GM10248 (cell line): ENCODE data around the gene EYA3.

ENCODE experiments used
- CTCF ChIA-PET: fragments of 300-600 bp; sonication (Branson Sonifier 250); formaldehyde crosslinking; extraction: SDS; loops from one replicate; lab custom pipeline; 2021; ENCODE audit warnings: antibody characterized with exemption; lab: Yijun Ruan, JAX
- POLR2A ChIA-PET: fragments of 350-650 bp; sonication (Branson Sonifier 250); formaldehyde crosslinking; extraction: SDS; loops from one replicate; lab custom pipeline; 2020; ENCODE audit warnings: antibody characterized with exemption; lab: Yijun Ruan, JAX
- DNase-seq: peaks from one replicate; pipeline ENCODE4 v3.0.0; 2012; ENCODE audit errors: extremely low spot score
- TF ChIP-seq, protein P1 (sequence below): IDR thresholded peaks from 2 replicates; pipeline ENCODE4 v1.5.1; 2012; ENCODE audit warnings: mild to moderate bottlenecking, low read depth; ENCODE audit errors: extremely low read depth, missing control alignments, control extremely low read depth

EYA3 gene

DNA sequence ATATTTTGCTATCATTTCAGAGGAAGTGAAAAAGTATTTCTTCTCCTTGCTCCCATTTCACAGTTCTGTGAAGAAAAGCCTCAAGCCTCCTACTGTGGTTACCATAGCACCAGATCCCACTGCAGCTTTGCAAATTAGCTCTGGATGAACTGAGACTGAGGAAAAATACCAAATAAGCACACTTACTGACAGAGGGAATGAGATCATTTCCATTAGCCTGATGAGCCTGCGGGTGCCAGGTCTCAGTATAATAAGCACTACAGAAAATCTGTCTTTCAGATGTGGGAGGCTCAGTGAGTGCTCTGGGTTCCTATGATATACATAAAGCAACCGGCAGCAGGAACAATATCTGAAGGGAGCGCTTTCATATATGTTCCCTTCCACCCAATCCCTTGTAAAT is 107.3 kb downstream of the EYA3 start:
- no peak for DNase-seq
- TF ChIP-seq, protein P1, sequence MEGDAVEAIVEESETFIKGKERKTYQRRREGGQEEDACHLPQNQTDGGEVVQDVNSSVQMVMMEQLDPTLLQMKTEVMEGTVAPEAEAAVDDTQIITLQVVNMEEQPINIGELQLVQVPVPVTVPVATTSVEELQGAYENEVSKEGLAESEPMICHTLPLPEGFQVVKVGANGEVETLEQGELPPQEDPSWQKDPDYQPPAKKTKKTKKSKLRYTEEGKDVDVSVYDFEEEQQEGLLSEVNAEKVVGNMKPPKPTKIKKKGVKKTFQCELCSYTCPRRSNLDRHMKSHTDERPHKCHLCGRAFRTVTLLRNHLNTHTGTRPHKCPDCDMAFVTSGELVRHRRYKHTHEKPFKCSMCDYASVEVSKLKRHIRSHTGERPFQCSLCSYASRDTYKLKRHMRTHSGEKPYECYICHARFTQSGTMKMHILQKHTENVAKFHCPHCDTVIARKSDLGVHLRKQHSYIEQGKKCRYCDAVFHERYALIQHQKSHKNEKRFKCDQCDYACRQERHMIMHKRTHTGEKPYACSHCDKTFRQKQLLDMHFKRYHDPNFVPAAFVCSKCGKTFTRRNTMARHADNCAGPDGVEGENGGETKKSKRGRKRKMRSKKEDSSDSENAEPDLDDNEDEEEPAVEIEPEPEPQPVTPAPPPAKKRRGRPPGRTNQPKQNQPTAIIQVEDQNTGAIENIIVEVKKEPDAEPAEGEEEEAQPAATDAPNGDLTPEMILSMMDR = no peak
- ChIA-PET POLR2A (no interaction called here), CTCF (interaction anchor here (0.8 to 11.4 kb wide), 12 partner anchors 10 to 312 kb away, joined by 3 to 78 read pairs (median 4); no protein-coding TSS in a partner anchor)

DNA sequence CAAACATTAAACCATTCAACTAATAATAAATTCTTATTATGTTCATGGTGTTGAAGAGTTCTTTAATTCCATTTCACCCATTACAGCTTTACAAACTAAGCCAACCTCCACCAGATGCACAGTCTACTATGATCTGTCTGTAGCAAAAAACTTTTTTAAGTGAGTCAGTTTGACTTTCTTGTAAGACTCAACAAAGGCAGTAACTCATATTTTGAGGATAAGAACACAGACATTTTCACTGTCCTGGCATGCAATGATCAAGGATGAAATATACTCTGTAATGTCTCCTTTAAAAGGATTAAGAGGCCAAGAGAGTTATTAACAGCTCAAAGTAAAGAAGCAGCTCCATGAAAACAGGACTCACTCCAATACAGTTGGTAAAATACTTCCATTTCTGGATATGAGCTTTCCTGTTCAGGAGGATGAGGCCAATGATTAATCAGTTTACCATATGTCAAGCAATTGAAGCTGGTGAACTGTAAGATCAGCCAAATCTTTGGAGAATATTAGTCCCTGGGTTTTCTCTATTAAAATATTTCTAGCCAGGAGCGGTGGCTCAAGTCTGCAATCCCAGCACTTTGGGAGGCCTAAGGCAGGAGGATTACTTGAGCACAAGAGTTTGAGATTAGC is 108.1 kb downstream of the EYA3 start:
- TF ChIP-seq, protein P1 = no peak
- POLR2A ChIA-PET = no interaction called here
- DNase-seq = no peak
- CTCF ChIA-PET = interaction anchor here (0.8 to 11.4 kb wide), 23 partner anchors 8 to 311 kb away, joined by 3 to 78 read pairs (median 4); no protein-coding TSS in a partner anchor

DNA sequence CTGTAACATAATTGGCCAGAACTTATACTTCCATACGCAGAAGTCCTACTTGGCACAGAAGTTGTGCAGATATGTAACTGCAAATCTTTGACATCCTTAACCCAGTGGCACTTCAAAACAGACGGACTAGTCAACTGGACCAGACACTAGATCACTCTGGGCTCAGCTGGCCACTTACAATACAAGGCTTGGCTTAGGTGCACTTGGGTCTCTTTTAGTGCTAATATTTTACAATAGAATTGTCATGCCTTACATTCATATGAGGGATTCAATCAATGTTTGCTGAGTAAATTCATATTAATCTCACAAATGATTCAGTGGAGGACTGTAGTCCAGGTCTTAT is 108.6 kb downstream of the EYA3 start:
- TF ChIP-seq, protein P1 = peak; percentile 2
- no peak for DNase-seq
- CTCF ChIA-PET = interaction anchor here (0.8 to 11.4 kb wide), 22 partner anchors 9 to 310 kb away, joined by 3 to 78 read pairs (median 5); no protein-coding TSS in a partner anchor
- POLR2A ChIA-PET = no interaction called here

DNA sequence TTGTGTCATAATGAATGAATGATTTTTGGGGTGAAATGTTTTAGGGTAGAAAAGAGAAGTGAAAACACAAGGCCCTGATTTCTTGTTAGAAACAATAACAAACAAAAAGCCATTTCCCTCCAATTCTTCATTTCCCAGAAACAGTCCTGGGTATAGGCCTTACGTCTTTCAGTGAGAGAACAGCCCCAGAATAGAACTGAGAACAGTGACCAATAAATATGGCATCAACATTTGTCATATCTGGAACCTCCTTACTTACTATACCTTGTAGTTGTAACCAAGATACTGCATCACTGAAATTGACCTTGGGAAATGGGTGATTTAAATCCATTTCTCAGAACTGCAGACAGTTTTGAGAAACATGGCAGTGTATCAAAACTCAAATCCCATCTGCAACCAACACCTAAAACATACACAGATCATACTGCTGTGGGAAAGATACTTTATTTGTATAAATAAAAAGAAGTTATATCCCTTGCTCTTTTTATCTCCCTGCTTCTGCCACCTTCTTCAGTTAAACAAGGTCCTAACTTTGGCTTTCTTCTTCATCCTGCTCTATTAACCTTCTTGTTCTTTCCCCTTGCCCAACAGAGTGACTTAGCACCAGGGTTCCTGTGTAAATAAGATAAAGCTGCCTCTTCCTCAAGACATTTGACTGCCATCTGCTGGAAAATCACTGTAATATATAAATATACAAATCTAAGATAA is 109.1 kb downstream of the EYA3 start:
- TF ChIP-seq, protein P1 = peak; percentile 15
- DNase-seq = peak; percentile 39
- ChIA-PET CTCF (interaction anchor here (0.8 to 11.4 kb wide), 18 partner anchors 8 to 230 kb away, joined by 3 to 78 read pairs (median 5); no protein-coding TSS in a partner anchor), POLR2A (no interaction called here)

DNA sequence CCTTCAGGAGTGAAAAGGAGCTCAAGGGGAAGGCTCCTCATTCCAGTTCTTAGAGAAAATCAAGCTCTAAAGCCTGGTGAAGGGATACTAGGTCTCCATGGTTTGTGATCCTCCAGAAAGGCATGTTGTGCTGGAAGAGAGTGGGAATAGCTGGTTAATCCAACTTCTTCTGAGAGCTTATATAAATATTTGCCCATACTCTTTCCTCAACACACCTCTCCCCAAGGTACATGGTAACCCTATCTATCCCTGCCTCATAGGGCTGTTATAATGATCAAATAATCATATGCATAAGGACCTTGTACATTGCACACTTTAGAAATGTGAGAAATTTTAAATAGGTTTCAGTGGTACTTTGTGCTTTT is 114.0 kb downstream of the EYA3 start:
- TF ChIP-seq, protein P1 = no peak
- ChIA-PET CTCF (interaction anchor here (1.1 to 11.4 kb wide), 6 partner anchors 8 to 117 kb away, joined by 3 to 78 read pairs (median 3); no protein-coding TSS in a partner anchor), POLR2A (no interaction called here)
- no peak for DNase-seq

DNA sequence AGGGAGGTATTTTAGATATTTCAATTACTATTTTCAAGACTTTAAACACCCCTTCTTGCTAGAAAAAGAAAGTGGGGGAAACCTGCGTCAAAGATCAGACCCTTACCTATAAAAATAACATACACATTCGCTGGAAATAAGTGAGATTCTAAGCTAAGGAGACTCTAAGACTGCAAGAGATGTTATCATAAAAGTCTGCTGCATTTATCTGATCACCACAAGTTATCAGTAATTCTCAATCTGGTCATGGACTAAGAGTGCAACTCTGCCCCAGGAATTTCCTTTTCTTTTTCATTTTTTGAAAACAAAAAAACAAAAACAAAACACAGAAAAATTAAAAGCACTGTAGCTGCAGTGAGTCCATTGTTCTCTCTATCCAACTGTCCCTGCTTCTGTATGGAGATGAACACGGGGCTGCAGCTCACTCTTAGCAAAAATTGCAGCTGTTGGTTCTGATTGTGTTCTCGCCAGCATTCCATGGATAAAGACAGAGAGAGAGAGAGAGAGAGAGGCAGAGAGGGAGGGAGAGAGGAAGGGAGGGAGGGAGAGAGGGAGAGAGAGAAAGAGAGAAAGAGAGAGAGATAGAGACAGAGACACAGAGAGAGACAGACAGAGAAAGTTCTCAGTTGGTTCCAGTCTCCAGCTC is 114.5 kb downstream of the EYA3 start:
- no peak for DNase-seq
- ChIA-PET CTCF (interaction anchor here (1.0 to 11.4 kb wide), 5 partner anchors 7 to 116 kb away, joined by 3 to 78 read pairs (median 3); no protein-coding TSS in a partner anchor), POLR2A (no interaction called here)
- TF ChIP-seq, protein P1 = no peak
